Kidney epithelial cell (primary cell): ENCODE data around the gene GNA14. TPM values are rescaled to one million over a fixed set of nuclear protein-coding genes. Genes with fewer than 3 reads are reported as not detected.
"Not testable (repeated sequence)": the region's sequence is repeated elsewhere in the genome, so short reads cannot be mapped to it uniquely, and the experiment has no call there.

Source experiments
- DNase-seq: peaks from one replicate; pipeline ENCODE4 v3.0.0-alpha.2; 2010; ENCODE audit warnings: low read depth
- H3K27me3 ChIP-seq: 2 replicates; pipeline ENCODE4 v1.6.0; 2011; ENCODE audit warnings: low read length; ENCODE audit not compliant: control insufficient read depth, insufficient read depth
- H3K36me3 ChIP-seq: 2 replicates; pipeline ENCODE4 v1.5.1; 2011; ENCODE audit warnings: low read length; ENCODE audit not compliant: control insufficient read depth, insufficient read depth
- H3K4me3 ChIP-seq: 2 replicates; pipeline ENCODE4 v1.5.1; 2011; ENCODE audit warnings: low read depth, mild to moderate bottlenecking, control low read depth, low read length
- CTCF ChIP-seq: IDR thresholded peaks from 2 replicates; pipeline ENCODE4 v1.5.1; 2011; ENCODE audit warnings: mild to moderate bottlenecking, moderate library complexity, low read length, control low read depth, inconsistent platforms; ENCODE audit not compliant: insufficient read depth, poor library complexity, severe bottlenecking
- total RNA-seq: library from RNA; depleted of rRNA; stranded (reverse); fragments of >200 nt; gene quantifications from 2 replicates; pipeline ENCODE4 v1.2.3, GENCODE V29; 2015

Gene GNA14
- total RNA-seq, 1 donor from 2014 or later, result 0.63 TPM

DNA sequence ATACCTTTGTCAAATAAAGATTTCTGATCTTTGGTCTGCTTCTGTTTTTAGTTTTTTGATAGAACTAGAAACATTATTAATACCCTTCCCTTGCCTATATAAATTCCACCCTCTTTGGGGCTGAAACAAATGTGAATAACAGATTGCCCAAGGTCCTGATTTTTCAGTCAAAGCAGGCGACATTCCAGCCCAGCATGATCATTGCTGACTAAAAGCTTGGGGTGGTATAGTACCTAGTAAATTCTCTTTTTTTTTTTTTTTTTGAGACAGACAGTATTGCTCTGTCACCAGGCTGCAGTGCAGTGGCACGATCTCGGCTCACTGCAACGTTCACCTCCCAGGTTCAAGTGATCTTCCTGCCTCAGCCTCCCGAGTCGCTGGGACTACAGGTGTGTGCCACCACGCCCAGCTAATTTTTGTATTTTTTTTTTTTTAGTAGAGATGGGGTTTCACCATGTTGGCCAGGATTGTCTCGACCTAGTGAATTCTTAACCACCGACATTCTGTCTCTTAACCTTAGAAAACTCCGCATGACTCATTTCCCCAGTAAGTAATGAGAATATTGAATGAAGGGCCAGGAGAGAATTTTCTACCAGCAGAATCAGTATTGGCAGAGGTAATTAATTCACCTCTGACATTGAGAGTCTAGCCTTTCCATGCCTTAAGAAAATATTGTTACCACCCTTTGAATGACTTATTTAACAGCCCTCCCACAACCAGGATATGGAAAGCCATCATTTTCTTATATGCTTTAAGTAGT lies 226.4 kb downstream of the GNA14 start:
- Histone ChIP-seq H3K4me3 (no peak overlapping the region), H3K36me3 (no peaks in the 10 kb centered on the region), H3K27me3 (no peaks in the 10 kb centered on the region)
- no peak for DNase-seq
- TF ChIP-seq CTCF, result no peak

DNA sequence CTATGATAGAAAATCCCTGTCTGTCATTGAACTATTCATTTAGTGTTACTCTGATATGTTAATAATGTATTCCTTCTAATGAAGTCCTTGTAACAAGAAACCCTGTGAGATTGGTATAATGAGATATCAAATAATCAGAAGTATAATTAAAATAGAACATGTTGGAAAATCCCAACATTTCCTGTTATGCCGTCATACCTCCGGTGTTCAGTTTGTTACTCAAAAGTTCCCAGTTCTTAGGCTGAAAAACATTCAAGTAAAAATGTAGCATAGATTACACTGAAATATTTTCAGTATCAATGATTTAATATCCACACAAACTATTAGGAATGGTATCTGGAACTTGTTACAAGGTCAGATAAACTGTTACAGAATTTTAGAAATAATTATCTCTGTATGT lies 227.5 kb downstream of the GNA14 start:
- Histone ChIP-seq H3K27me3 (no peaks in the 10 kb centered on the region), H3K4me3 (no peak overlapping the region), H3K36me3 (no peaks in the 10 kb centered on the region)
- TF ChIP-seq CTCF, result no peak
- no peak for DNase-seq

DNA sequence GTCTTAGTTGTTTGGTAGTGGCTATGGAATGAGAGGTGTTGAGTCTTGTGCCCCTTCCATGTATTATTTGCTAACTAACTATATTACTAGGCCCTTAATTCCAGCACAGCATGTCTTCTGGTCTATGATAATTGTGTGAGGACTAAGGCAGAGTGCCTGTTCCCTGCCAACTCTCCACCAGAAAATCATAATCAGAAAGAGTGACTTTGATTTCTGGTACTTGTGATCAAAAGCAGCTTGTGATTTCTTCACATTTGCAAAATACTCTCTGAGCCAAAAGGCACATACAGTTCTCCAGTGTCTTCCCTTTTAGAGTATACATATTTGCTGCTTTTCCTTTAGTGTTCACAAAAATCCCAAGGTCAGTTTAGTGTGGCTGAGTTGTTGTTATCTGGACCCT lies 229.9 kb downstream of the GNA14 start:
- DNase-seq, result no peak
- H3K27me3 ChIP-seq, result no peaks in the 10 kb centered on the region
- H3K36me3 ChIP-seq, result no peaks in the 10 kb centered on the region
- no peak overlapping the region for H3K4me3 ChIP-seq
- no peak for TF ChIP-seq CTCF

- H3K4me3 ChIP-seq, result no peak overlapping the region
- no peaks in the 10 kb centered on the region for H3K27me3 ChIP-seq
- no peaks in the 10 kb centered on the region for H3K36me3 ChIP-seq
- no peak for DNase-seq
- no peak for TF ChIP-seq CTCF
Observed at GRCh38 chr9:77417566-77417965, 230.6 kb downstream of the GNA14 start.

DNA sequence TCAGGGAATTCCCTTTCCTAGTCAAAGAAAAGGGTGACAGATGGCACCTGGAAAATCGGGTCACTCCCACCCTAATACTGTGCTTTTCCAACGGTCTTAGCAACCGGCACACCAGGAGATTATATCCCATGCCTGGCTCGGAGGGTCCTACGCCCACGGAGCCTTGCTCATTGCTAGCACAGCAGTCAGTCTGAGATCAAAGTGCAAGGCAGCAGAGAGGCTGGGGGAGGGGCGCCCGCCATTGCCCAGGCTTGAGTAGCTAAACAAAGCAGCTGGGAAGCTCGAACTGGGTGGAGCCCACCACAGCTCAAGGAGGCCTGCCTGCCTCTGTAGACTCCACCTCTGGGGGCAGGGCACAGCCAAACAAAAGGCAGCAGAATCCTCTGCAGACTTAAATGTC lies 239.6 kb downstream of the GNA14 start:
- DNase-seq, H3K27me3 ChIP-seq, H3K4me3 ChIP-seq, H3K36me3 ChIP-seq: not testable (repeated sequence)

- no peak for DNase-seq
- no peak for TF ChIP-seq CTCF
- Histone ChIP-seq H3K36me3 (no peaks in the 10 kb centered on the region), H3K4me3 (no peak overlapping the region), H3K27me3 (no peaks in the 10 kb centered on the region)
Observed at GRCh38 chr9:77403239-77403638, 244.9 kb downstream of the GNA14 start.
